ENCODE data around the gene CCDC33. TPM values are rescaled to one million over a fixed set of nuclear protein-coding genes. Genes with fewer than 3 reads are reported as not detected.
A peak's percentile ranks its signal among the peaks of the same experiment; 100 is the strongest.

CCDC33 gene
- total RNA-seq, 4 donors from 2014 or later = 0.40 TPM; not detected in 3

- peaks cover 0 to 18% (median 14%) of the 10 kb centered on the region in 4 donors for H3K4me1 ChIP-seq
- peak overlapping the region in 1 of 4 donors; percentile 46 for H3K27ac ChIP-seq
- no peaks in the 10 kb centered on the region for H3K9me3 ChIP-seq
- no peaks in the 10 kb centered on the region for H3K27me3 ChIP-seq
- no peak for DNase-seq
- no peak overlapping the region for H3K4me3 ChIP-seq
- no peak for TF ChIP-seq POLR2A (IDR thresholded peaks at IDR 0.05)
- TF ChIP-seq CTCF (IDR thresholded peaks at IDR 0.05) = no peak
- H3K36me3 ChIP-seq = no peaks in the 10 kb centered on the region
Observed at GRCh38 chr15:74316141-74316540, 80.0 kb downstream of the CCDC33 start.

- peak in 2 of 3 donors; percentile 54 to 57 for DNase-seq
- Histone ChIP-seq H3K4me1 (peaks cover 0 to 18% (median 14%) of the 10 kb centered on the region in 4 donors), H3K36me3 (no peaks in the 10 kb centered on the region), H3K9me3 (no peaks in the 10 kb centered on the region), H3K27ac (peak overlapping the region; percentile 24 to 52 (median 32)), H3K27me3 (no peaks in the 10 kb centered on the region), H3K4me3 (no peak overlapping the region)
- TF ChIP-seq CTCF (IDR thresholded peaks at IDR 0.05) (no peak), POLR2A (IDR thresholded peaks at IDR 0.05) (no peak)
Observed at GRCh38 chr15:74317820-74318375, 81.8 kb downstream of the CCDC33 start.

GRCh38 chr15:74318376-74319137 is 82.4 kb downstream of the CCDC33 start:
- TF ChIP-seq POLR2A (IDR thresholded peaks at IDR 0.05) (no peak), CTCF (IDR thresholded peaks at IDR 0.05) (no peak)
- peaks cover 0 to 18% (median 14%) of the 10 kb centered on the region in 4 donors for H3K4me1 ChIP-seq
- H3K27ac ChIP-seq = peak overlapping the region in 3 of 4 donors; percentile 25 to 52 (median 38)
- DNase-seq = peak in 1 of 3 donors; percentile 41
- H3K27me3 ChIP-seq = no peaks in the 10 kb centered on the region
- no peaks in the 10 kb centered on the region for H3K9me3 ChIP-seq
- no peak overlapping the region for H3K4me3 ChIP-seq
- no peaks in the 10 kb centered on the region for H3K36me3 ChIP-seq

- peak overlapping the region in 1 of 4 donors; percentile 25 for H3K27ac ChIP-seq
Observed at GRCh38 chr15:74319138-74319460, 83.0 kb downstream of the CCDC33 start.

More at GRCh38 chr15:74319138-74319460, 83.0 kb downstream of the CCDC33 start:
- Histone ChIP-seq H3K4me3 (no peak overlapping the region), H3K36me3 (no peaks in the 10 kb centered on the region), H3K4me1 (peaks cover 0 to 18% (median 14%) of the 10 kb centered on the region in 4 donors), H3K27me3 (no peaks in the 10 kb centered on the region), H3K9me3 (no peaks in the 10 kb centered on the region)
- TF ChIP-seq CTCF (IDR thresholded peaks at IDR 0.05) = no peak
- TF ChIP-seq POLR2A (IDR thresholded peaks at IDR 0.05) = no peak
- no peak for DNase-seq
